K562 (cell line): ENCODE results near the gene AGBL1. TPM values are rescaled to one million over a fixed set of nuclear protein-coding genes. Genes with fewer than 3 reads are reported as not detected.

Source experiments
- ATAC-seq: fragments of 200-7000 bp; cut with Tn5 transposase; 3 replicates; pipeline ENCODE4 v1.9.1; 2020; ENCODE audit warnings: moderate library complexity
- BruUV-seq: library from RNA; stranded (reverse); fragments of 400-500 nt; replicated peaks from 2 replicates; lab custom pipeline; 2021; lab: Mats Ljungman, UMichigan
- CTCF ChIA-PET: fragments of 300-600 bp; formaldehyde crosslinking; extraction: SDS; loops from one replicate; lab custom pipeline; 2021; ENCODE audit warnings: low intra/inter-chr PET ratio; lab: Yijun Ruan, JAX
- POLR2A ChIA-PET: fragments of 300-600, 350-650 bp; sonication (Branson Sonifier 250); formaldehyde crosslinking; extraction: SDS; loops from one replicate; lab custom pipeline; 2021; ENCODE audit warnings: antibody characterized with exemption, inconsistent platforms; lab: Yijun Ruan, JAX
- DNase-seq, 4 experiments: peaks; one replicate each; pipeline versions ENCODE4 v3.0.0 to v3.0.0-alpha.2; 2011 to 2018; ENCODE audit warnings: low spot score in 3 of 4, mixed read lengths in 3 of 4; ENCODE audit errors: extremely low read depth in 1 of 4
- FAIRE-seq: peaks from 2 replicates; lab custom pipeline; 2011; peaks lifted over from hg19 to GRCh38; lab: Jason Lieb, UNC
- H2AFZ ChIP-seq: 2 replicates; pipeline ENCODE4 v1.6.0; 2011; ENCODE audit warnings: low read depth, low read length, control low read depth, inconsistent platforms
- H3K27ac ChIP-seq: fragments of 200-600 bp; 3 replicates; pipeline ENCODE4 v1.8.0; 2011; ENCODE audit warnings: low read depth, mild to moderate bottlenecking, control low read depth, inconsistent platforms, low read length, moderate library complexity, mixed read lengths; ENCODE audit errors: extremely low read depth
- H3K27me3 ChIP-seq, 2 experiments: fragments of 300-600 bp in 1 of 2; 2 replicates in 1 of 2; 3 replicates in 1 of 2; pipeline versions ENCODE4 v1.6.0 to v1.8.0; 2011; ENCODE audit warnings: inconsistent platforms in 2 of 2, low read length in 2 of 2, mild to moderate bottlenecking in 1 of 2, mixed read lengths in 1 of 2, moderate library complexity in 1 of 2; ENCODE audit not compliant: control insufficient read depth in 2 of 2, insufficient read depth in 2 of 2
- H3K36me3 ChIP-seq: fragments of 300-600 bp; 3 replicates; pipeline ENCODE4 v1.8.0; 2011; ENCODE audit warnings: mild to moderate bottlenecking, low read length, inconsistent platforms; ENCODE audit not compliant: control insufficient read depth, insufficient read depth
- H3K4me1 ChIP-seq, 2 experiments: fragments of 200-600 bp in 1 of 2; replicated peaks in 1 of 2; 2 replicates in 1 of 2; 3 replicates in 1 of 2; pipeline versions ENCODE4 v1.5.1 to v1.8.0; 2011; ENCODE audit warnings: inconsistent platforms in 2 of 2, low read length in 2 of 2, mild to moderate bottlenecking in 1 of 2, mixed read lengths in 1 of 2, moderate library complexity in 1 of 2; ENCODE audit not compliant: control insufficient read depth in 2 of 2, insufficient read depth in 2 of 2
- H3K4me2 ChIP-seq: 2 replicates; pipeline ENCODE4 v1.6.1; 2011; ENCODE audit warnings: low read length, control low read depth, inconsistent platforms, mixed read lengths; ENCODE audit not compliant: insufficient read depth
- H3K4me3 ChIP-seq: fragments of 200-600 bp; sonication (generic), shearing (Covaris generic); 2 replicates; pipeline ENCODE4 v1.5.1; 2016; ENCODE audit warnings: control low read depth, inconsistent platforms
- H3K79me2 ChIP-seq: fragments of 200-600 bp; 3 replicates; pipeline ENCODE4 v1.8.0; 2011; ENCODE audit warnings: low read length, inconsistent platforms; ENCODE audit not compliant: control insufficient read depth, insufficient read depth
- H3K9ac ChIP-seq, 2 experiments: 2 replicates each; pipeline versions ENCODE4 v1.6.0 to v1.6.1; 2011; ENCODE audit warnings: low read depth in 2 of 2, low read length in 2 of 2, control low read depth in 1 of 2, inconsistent platforms in 1 of 2, mild to moderate bottlenecking in 1 of 2, mixed read lengths in 1 of 2; ENCODE audit not compliant: insufficient read depth in 1 of 2
- H3K9me1 ChIP-seq: one replicate; pipeline ENCODE4 v1.6.0; 2011; ENCODE audit warnings: inconsistent platforms, mild to moderate bottlenecking, low read length, moderate library complexity; ENCODE audit not compliant: control insufficient read depth, insufficient read depth
- H3K9me3 ChIP-seq: replicated peaks from 2 replicates; pipeline ENCODE4 v1.5.1; 2011; ENCODE audit warnings: low read depth, low read length, inconsistent platforms; ENCODE audit not compliant: control insufficient read depth, insufficient read depth
- H4K20me1 ChIP-seq: replicated peaks from 2 replicates; pipeline ENCODE4 v1.6.1; 2011; ENCODE audit warnings: low read length, inconsistent platforms, mixed read lengths; ENCODE audit not compliant: control insufficient read depth, insufficient read depth
- DACH1 ChIP-seq: fragments of 450-650 bp; IDR thresholded peaks from 2 replicates; pipeline ENCODE4 v1.6.1; 2018; ENCODE audit not compliant: partially characterized antibody
- EZH2 ChIP-seq: IDR thresholded peaks from 2 replicates; pipeline ENCODE4 v1.6.1; 2012; ENCODE audit warnings: low read depth, mild to moderate bottlenecking, inconsistent platforms, low read length, borderline replicate concordance
- MIER1 ChIP-seq: fragments of 450-650 bp; IDR thresholded peaks from 2 replicates; pipeline ENCODE4 v1.6.1; 2016; ENCODE audit warnings: antibody characterized with exemption, mild to moderate bottlenecking, low read depth
- PCBP2 ChIP-seq: fragments of 200-400 bp; formaldehyde crosslinking; IDR thresholded peaks from 2 replicates; pipeline ENCODE4 v1.6.1; 2018; ENCODE audit warnings: low read length, low read depth, mild to moderate bottlenecking, moderate library complexity; ENCODE audit not compliant: poor library complexity, severe bottlenecking
- SAFB ChIP-seq: fragments of 200-400 bp; formaldehyde crosslinking; IDR thresholded peaks from 2 replicates; pipeline ENCODE4 v1.6.1; 2017; ENCODE audit warnings: low read depth, low read length, borderline replicate concordance
- SMARCA5 ChIP-seq: fragments of 450-650 bp; IDR thresholded peaks from 2 replicates; pipeline ENCODE4 v1.6.1; 2016
- TAF15 ChIP-seq: fragments of 200-400 bp; formaldehyde crosslinking; IDR thresholded peaks from 2 replicates; pipeline ENCODE4 v1.6.1; 2017; ENCODE audit warnings: mild to moderate bottlenecking, low read depth, low read length, moderate library complexity
- TAF9B ChIP-seq: fragments of 450-650 bp; IDR thresholded peaks from 2 replicates; pipeline ENCODE4 v1.6.1; 2018; ENCODE audit warnings: mild to moderate bottlenecking; ENCODE audit not compliant: partially characterized antibody
- TRIM28 ChIP-seq: fragments of 450-650 bp; IDR thresholded peaks from 2 replicates; pipeline ENCODE4 v1.6.1; 2017
- ZFP1 ChIP-seq: fragments of 450-650 bp; formaldehyde crosslinking; IDR thresholded peaks from 2 replicates; pipeline ENCODE4 v1.4.0; 2020; ENCODE audit warnings: mild to moderate bottlenecking, mixed read lengths
- ZNF146 ChIP-seq: IDR thresholded peaks from one replicate; pipeline ENCODE4 v1.6.1; 2018; ENCODE audit warnings: missing compliant biosample characterization; ENCODE audit not compliant: unreplicated experiment
- ZNF384 ChIP-seq: IDR thresholded peaks from 2 replicates; pipeline ENCODE4 v1.6.1; 2012; ENCODE audit warnings: low read depth, low read length, improper control_type of control experiment
- ZNF57 ChIP-seq: fragments of 450-650 bp; formaldehyde crosslinking; IDR thresholded peaks from 2 replicates; pipeline ENCODE4 v1.4.0; 2020; ENCODE audit warnings: mild to moderate bottlenecking, moderate library complexity
- WGBS: fragments of 100-300 bp; shearing (Covaris generic); methylation state at CpG from one replicate; pipeline ENCODE4 v1.1.6; 2016; ENCODE audit warnings: low coverage, mixed read lengths; ENCODE audit not compliant: insufficient coverage; ENCODE audit errors: missing lambda C conversion rate; 5-methylcytosine and 5-hydroxymethylcytosine counted together
- in situ Hi-C: fragments of 300-500 bp; cut with MboI; formaldehyde crosslinking; loops from 4 replicates; pipeline ENCODE4 v1.15.0; 2018; ENCODE audit warnings: inconsistent platforms, mixed read lengths
- intact Hi-C: fragments of 100-400 bp; cut with micrococcal nuclease; formaldehyde crosslinking; loops from 2 replicates; pipeline ENCODE4 v1.14.2; 2022
- polyA plus RNA-seq, 8 experiments: library from polyadenylated mRNA; depleted of rRNA in 4 of 8; stranded (reverse) in 5 of 8; unstranded in 3 of 8; fragments of >200 nt; fragmentation: Nextera tagmentation in 2 of 8; fragmentation: Illumina TruSeq in 1 of 8; extraction: Ambion mirVana in 2 of 8; extraction: Trizol in 1 of 8; gene quantifications; 2 replicates each; pipeline versions ENCODE4 v1.2.1 to v1.2.3, GENCODE V29; 2011 to 2014; ENCODE audit warnings: inconsistent platforms in 1 of 8, missing spikeins in 1 of 8
- total RNA-seq, 7 experiments: library from RNA; depleted of rRNA in 6 of 7; stranded (reverse); fragments of >200 nt in 6 of 7; fragmentation: Illumina TruSeq in 2 of 7; extraction: Trizol in 2 of 7; gene quantifications; 2 replicates each; pipeline versions ENCODE4 v1.2.1 to v1.2.3, GENCODE V29; 2011 to 2021; ENCODE audit warnings: low replicate concordance in 1 of 7
- TF ChIP-seq, protein P1 (sequence below): sonication (generic); formaldehyde crosslinking; IDR thresholded peaks from 2 replicates; pipeline ENCODE4 v1.8.1; 2023; ENCODE audit warnings: mild to moderate bottlenecking, missing genetic modification reagents, moderate library complexity
- TF ChIP-seq, protein P2 (sequence below): fragments of 250-450 bp; sonication (Bioruptor Pico); IDR thresholded peaks from 2 replicates; pipeline ENCODE4 v1.9.0; 2021; ENCODE audit warnings: mild to moderate bottlenecking
- TF ChIP-seq, protein P3 (sequence below): sonication (generic); formaldehyde crosslinking; IDR thresholded peaks from 2 replicates; pipeline ENCODE4 v1.8.1; 2022; ENCODE audit warnings: missing genetic modification reagents

The AGBL1 gene
- total and polyA plus RNA-seq, 9 of the 15 experiments (the other 6 are each of a cell fraction or from before 2014, with no cell fraction given) = not detected

DNA sequence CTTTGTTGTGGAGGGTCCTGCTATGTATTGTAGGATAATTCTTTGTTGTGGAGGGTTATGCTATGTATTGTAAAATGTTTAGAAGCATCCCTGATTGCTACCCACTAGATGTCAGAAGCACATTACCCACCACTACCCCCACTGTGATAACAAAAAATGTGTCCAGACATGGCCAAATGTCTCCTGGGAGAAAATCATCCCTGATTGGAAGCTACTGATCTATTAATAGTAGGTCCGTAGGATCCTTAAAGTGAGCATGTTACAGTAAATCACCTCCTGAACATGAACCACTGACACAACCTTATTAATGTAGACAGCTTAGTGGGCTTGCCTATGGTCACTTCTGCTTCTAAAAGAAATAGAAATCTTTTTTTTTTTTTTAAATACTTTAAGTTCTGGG lies 884.6 kb downstream of the AGBL1 start:
- H3K4me2 ChIP-seq = no peak overlapping the region
- H4K20me1 ChIP-seq = no peaks in the 10 kb centered on the region
- H3K27ac ChIP-seq = no peak overlapping the region
- no peaks in the 10 kb centered on the region for H3K9me1 ChIP-seq
- in situ Hi-C loops (no loop called here), intact Hi-C loops (no loop called here)
- no peak overlapping the region for H3K9ac ChIP-seq
- no peaks in the 10 kb centered on the region for H3K79me2 ChIP-seq
- no peak for ATAC-seq
- H3K4me1 ChIP-seq = no peaks in the 10 kb centered on the region
- BruUV-seq = no TSS peak
- H2AFZ ChIP-seq = no peak overlapping the region
- no peaks in the 10 kb centered on the region for H3K36me3 ChIP-seq
- no peaks in the 10 kb centered on the region for H3K27me3 ChIP-seq
- POLR2A ChIA-PET = interaction anchor here (0.7 kb wide), 1 partner anchor 526 kb away, joined by 3 read pairs; no protein-coding TSS in a partner anchor
- WGBS = 0% methylated on average over 1 of the region's 1 CpG
- 0 out of 2 replicates have a peak, but pooled peaks cover under 1% of the 10 kb centered on the region for H3K9me3 ChIP-seq
- no peak for FAIRE-seq
- CTCF ChIA-PET = no interaction called here
- no peak for DNase-seq
- no peak for TF ChIP-seq MIER1
- no peak for TF ChIP-seq SMARCA5
- TF ChIP-seq ZNF384 = no peak
- no peak for TF ChIP-seq TAF9B
- TF ChIP-seq, all 486 proteins: peak for 0
- no peak overlapping the region for H3K4me3 ChIP-seq

DNA sequence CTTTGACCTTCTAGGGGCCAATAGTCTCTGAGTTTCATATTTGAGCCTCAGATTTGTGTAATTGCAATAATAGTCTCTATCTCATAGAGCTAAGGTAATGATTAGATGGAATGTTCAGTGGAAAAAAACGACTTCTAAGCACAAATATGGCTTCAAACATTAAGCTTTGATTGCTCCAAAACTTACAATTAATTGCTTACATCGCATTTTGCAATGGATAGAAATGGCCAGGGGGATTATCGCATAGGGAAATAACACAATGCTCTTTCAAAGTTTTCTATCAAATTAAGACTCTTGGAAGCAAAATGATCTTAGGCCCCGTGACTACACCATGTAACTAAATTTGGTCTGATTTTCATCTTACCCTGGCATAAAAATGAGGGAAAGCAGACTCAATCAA lies 888.6 kb downstream of the AGBL1 start:
- FAIRE-seq (no peak), ATAC-seq (no peak), DNase-seq (no peak)
- Histone ChIP-seq H2AFZ (no peak overlapping the region), H4K20me1 (no peaks in the 10 kb centered on the region), H3K27ac (no peak overlapping the region), H3K27me3 (no peaks in the 10 kb centered on the region), H3K79me2 (no peaks in the 10 kb centered on the region), H3K36me3 (no peaks in the 10 kb centered on the region), H3K9ac (no peak overlapping the region), H3K4me3 (no peak overlapping the region), H3K4me2 (no peak overlapping the region), H3K9me3 (0 out of 2 replicates have a peak, but pooled peaks cover 2% of the 10 kb centered on the region), H3K4me1 (no peaks in the 10 kb centered on the region), H3K9me1 (no peaks in the 10 kb centered on the region)
- ChIA-PET POLR2A (no interaction called here), CTCF (no interaction called here)
- intact Hi-C loops = no loop called here
- no TSS peak for BruUV-seq
- in situ Hi-C loops = no loop called here
- 2% methylated on average over 4 of the region's 4 CpGs for WGBS
- TF ChIP-seq ZFP1 (CRISPR knock-in tag) (no peak), PCBP2 (no peak), ZNF57 (no peak), SAFB (no peak), DACH1 (no peak), EZH2 (no peak), TAF15 (no peak), ZNF146 (CRISPR knock-in tag) (no peak), TRIM28 (no peak)
- TF ChIP-seq, protein P1, sequence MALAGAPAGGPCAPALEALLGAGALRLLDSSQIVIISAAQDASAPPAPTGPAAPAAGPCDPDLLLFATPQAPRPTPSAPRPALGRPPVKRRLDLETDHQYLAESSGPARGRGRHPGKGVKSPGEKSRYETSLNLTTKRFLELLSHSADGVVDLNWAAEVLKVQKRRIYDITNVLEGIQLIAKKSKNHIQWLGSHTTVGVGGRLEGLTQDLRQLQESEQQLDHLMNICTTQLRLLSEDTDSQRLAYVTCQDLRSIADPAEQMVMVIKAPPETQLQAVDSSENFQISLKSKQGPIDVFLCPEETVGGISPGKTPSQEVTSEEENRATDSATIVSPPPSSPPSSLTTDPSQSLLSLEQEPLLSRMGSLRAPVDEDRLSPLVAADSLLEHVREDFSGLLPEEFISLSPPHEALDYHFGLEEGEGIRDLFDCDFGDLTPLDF (CRISPR knock-in tag) = no peak
- TF ChIP-seq, protein P2, sequence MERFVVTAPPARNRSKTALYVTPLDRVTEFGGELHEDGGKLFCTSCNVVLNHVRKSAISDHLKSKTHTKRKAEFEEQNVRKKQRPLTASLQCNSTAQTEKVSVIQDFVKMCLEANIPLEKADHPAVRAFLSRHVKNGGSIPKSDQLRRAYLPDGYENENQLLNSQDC (CRISPR knock-in tag) = no peak
- TF ChIP-seq, protein P3, sequence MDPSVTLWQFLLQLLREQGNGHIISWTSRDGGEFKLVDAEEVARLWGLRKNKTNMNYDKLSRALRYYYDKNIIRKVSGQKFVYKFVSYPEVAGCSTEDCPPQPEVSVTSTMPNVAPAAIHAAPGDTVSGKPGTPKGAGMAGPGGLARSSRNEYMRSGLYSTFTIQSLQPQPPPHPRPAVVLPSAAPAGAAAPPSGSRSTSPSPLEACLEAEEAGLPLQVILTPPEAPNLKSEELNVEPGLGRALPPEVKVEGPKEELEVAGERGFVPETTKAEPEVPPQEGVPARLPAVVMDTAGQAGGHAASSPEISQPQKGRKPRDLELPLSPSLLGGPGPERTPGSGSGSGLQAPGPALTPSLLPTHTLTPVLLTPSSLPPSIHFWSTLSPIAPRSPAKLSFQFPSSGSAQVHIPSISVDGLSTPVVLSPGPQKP = no peak
